NT2/D1 (cell line): ENCODE data around the gene ZNF438.
"Not testable (repeated sequence)": the region's sequence is repeated elsewhere in the genome, so short reads cannot be mapped to it uniquely, and the experiment has no call there.

Experiments used
- DNase-seq: peaks from one replicate; pipeline ENCODE4 v3.0.0-alpha.2; 2011; ENCODE audit warnings: low read depth, low spot score
- H3K27me3 ChIP-seq: 2 replicates; pipeline ENCODE4 v1.6.0; 2011; ENCODE audit warnings: mild to moderate bottlenecking; ENCODE audit not compliant: insufficient read length, insufficient read depth
- H3K36me3 ChIP-seq: 2 replicates; pipeline ENCODE4 v1.6.1; 2011; ENCODE audit warnings: mild to moderate bottlenecking, low read length, mixed read lengths; ENCODE audit not compliant: insufficient read depth, insufficient read length
- H3K4me1 ChIP-seq: 2 replicates; pipeline ENCODE4 v1.5.1; 2011; ENCODE audit not compliant: insufficient read depth, insufficient read length
- H3K4me3 ChIP-seq: 2 replicates; pipeline ENCODE4 v1.5.1; 2011; ENCODE audit warnings: low read depth; ENCODE audit not compliant: insufficient read length
- H3K9ac ChIP-seq: 2 replicates; pipeline ENCODE4 v1.6.0; 2011; ENCODE audit warnings: low read depth; ENCODE audit not compliant: insufficient read length
- H3K9me3 ChIP-seq: 2 replicates; pipeline ENCODE4 v1.5.1; 2011; ENCODE audit warnings: mild to moderate bottlenecking, low read length; ENCODE audit not compliant: insufficient read depth
- SUZ12 ChIP-seq: IDR thresholded peaks from 2 replicates; pipeline ENCODE4 v1.6.1; 2011; ENCODE audit not compliant: insufficient read length, insufficient read depth; ENCODE audit errors: extremely low read depth
- YY1 ChIP-seq: IDR thresholded peaks from 2 replicates; pipeline ENCODE4 v1.6.1; 2011; ENCODE audit not compliant: insufficient read length, insufficient read depth
- ZNF274 ChIP-seq: IDR thresholded peaks from 2 replicates; pipeline ENCODE4 v1.6.1; 2011; ENCODE audit warnings: mild to moderate bottlenecking, low read depth, low read length

ZNF438 gene

GRCh38 chr10:31041011-31041410 lies 9.3 kb upstream of the ZNF438 start:
- H3K4me3 ChIP-seq = no peak overlapping the region
- TF ChIP-seq SUZ12 (no peak), YY1 (no peak), ZNF274 (no peak)
- no peaks in the 10 kb centered on the region for H3K27me3 ChIP-seq
- H3K4me1 ChIP-seq = no peaks in the 10 kb centered on the region
- no peaks in the 10 kb centered on the region for H3K36me3 ChIP-seq
- no peaks in the 10 kb centered on the region for H3K9me3 ChIP-seq
- no peak overlapping the region for H3K9ac ChIP-seq
- no peak for DNase-seq

GRCh38 chr10:31039006-31039405 lies 7.3 kb upstream of the ZNF438 start:
- H3K9ac ChIP-seq, H3K4me3 ChIP-seq, H3K36me3 ChIP-seq, H3K4me1 ChIP-seq, H3K9me3 ChIP-seq, DNase-seq, H3K27me3 ChIP-seq: not testable (repeated sequence)

- Histone ChIP-seq H3K4me1 (no peaks in the 10 kb centered on the region), H3K4me3 (no peak overlapping the region), H3K36me3 (no peaks in the 10 kb centered on the region), H3K27me3 (no peaks in the 10 kb centered on the region), H3K9me3 (no peaks in the 10 kb centered on the region), H3K9ac (no peak overlapping the region)
- TF ChIP-seq ZNF274 (no peak), SUZ12 (no peak), YY1 (no peak)
- DNase-seq = no peak
Measured at GRCh38 chr10:31037749-31038148, 6.1 kb upstream of the ZNF438 start.

GRCh38 chr10:31036209-31036608 lies 4.5 kb upstream of the ZNF438 start:
- Histone ChIP-seq H3K36me3 (no peaks in the 10 kb centered on the region), H3K9ac (no peak overlapping the region), H3K4me3 (no peak overlapping the region), H3K27me3 (no peaks in the 10 kb centered on the region), H3K4me1 (no peaks in the 10 kb centered on the region), H3K9me3 (no peaks in the 10 kb centered on the region)
- no peak for TF ChIP-seq ZNF274
- no peak for TF ChIP-seq SUZ12
- no peak for TF ChIP-seq YY1
- peak; percentile 87 for DNase-seq

GRCh38 chr10:31035266-31035798 lies 3.7 kb upstream of the ZNF438 start:
- no peaks in the 10 kb centered on the region for H3K9me3 ChIP-seq
- no peak for TF ChIP-seq YY1
- no peak for TF ChIP-seq SUZ12
- no peak for TF ChIP-seq ZNF274
- H3K36me3 ChIP-seq = no peaks in the 10 kb centered on the region
- peak; percentile 9 for DNase-seq
- H3K4me1 ChIP-seq = no peaks in the 10 kb centered on the region
- H3K4me3 ChIP-seq = no peak overlapping the region
- H3K9ac ChIP-seq = no peak overlapping the region
- H3K27me3 ChIP-seq = no peaks in the 10 kb centered on the region

- no peaks in the 10 kb centered on the region for H3K4me1 ChIP-seq
- H3K4me3 ChIP-seq = no peak overlapping the region
- no peaks in the 10 kb centered on the region for H3K9me3 ChIP-seq
- DNase-seq = no peak
- H3K36me3 ChIP-seq = no peaks in the 10 kb centered on the region
- no peaks in the 10 kb centered on the region for H3K27me3 ChIP-seq
- no peak overlapping the region for H3K9ac ChIP-seq
- TF ChIP-seq ZNF274 = no peak
- TF ChIP-seq YY1 = no peak
- TF ChIP-seq SUZ12 = no peak
Measured at GRCh38 chr10:31034098-31034909, 2.6 kb upstream of the ZNF438 start.

GRCh38 chr10:31033147-31033546 lies 1.5 kb upstream of the ZNF438 start:
- Histone ChIP-seq H3K4me3 (no peak overlapping the region), H3K9me3 (no peaks in the 10 kb centered on the region), H3K27me3 (no peaks in the 10 kb centered on the region), H3K4me1 (no peaks in the 10 kb centered on the region), H3K36me3 (no peaks in the 10 kb centered on the region), H3K9ac (no peak overlapping the region)
- TF ChIP-seq YY1 = no peak
- TF ChIP-seq SUZ12 = no peak
- TF ChIP-seq ZNF274 = no peak
- no peak for DNase-seq
